ENCODE data around the gene DENND10. TPM values are rescaled to one million over a fixed set of nuclear protein-coding genes. Genes with fewer than 3 reads are reported as not detected.
"Not testable (repeated sequence)": the region's sequence is repeated elsewhere in the genome, so short reads cannot be mapped to it uniquely, and the experiment has no call there.

Gene DENND10
- total RNA-seq, 2 experiments from 2014 or later = 20.5 to 21.9 TPM

GRCh38 chr10:119079599-119080520 lies 24.1 kb upstream of the DENND10 start:
- ChIA-PET CTCF (interaction anchor here (0.7 to 1.2 kb wide), 4 partner anchors 9 to 936 kb away, joined by 3 to 4 read pairs (median 3); partner anchors contain the start of gene DENND10), POLR2A (interaction anchor here (0.6 to 2.0 kb wide), 5 partner anchors 25 to 85 kb away, joined by 3 to 7 read pairs (median 3); partner anchors contain the start of genes DENND10 and SFXN4)
- no peaks in the 10 kb centered on the region for H3K27me3 Mint-ChIP-seq
- H3K9me3 Mint-ChIP-seq (ENCODE audit: low read depth) = no peaks in the 10 kb centered on the region
- peak; percentile 74 for ATAC-seq
- peak; percentile 85 for DNase-seq
- peaks cover 33% of the 10 kb centered on the region for H3K36me3 Mint-ChIP-seq (ENCODE audit: low read depth)
- peaks cover 31% of the 10 kb centered on the region for H3K4me1 Mint-ChIP-seq
- H3K4me3 Mint-ChIP-seq = peak overlapping the region; percentile 99
- H3K27ac Mint-ChIP-seq = peak overlapping the region; percentile 94
- intact Hi-C loops (cut with DNase I, micrococcal nuclease) = loop anchor here (1.0 to 10.0 kb wide), 17 partner anchors 24 to 1033 kb away; partner anchors contain the start of genes DENND10 (in 2 of the 2), PRDX3 (in 2 of the 2), TIAL1 (in 2 of the 2) and GRK5 (in 1 of the 2)

DNA sequence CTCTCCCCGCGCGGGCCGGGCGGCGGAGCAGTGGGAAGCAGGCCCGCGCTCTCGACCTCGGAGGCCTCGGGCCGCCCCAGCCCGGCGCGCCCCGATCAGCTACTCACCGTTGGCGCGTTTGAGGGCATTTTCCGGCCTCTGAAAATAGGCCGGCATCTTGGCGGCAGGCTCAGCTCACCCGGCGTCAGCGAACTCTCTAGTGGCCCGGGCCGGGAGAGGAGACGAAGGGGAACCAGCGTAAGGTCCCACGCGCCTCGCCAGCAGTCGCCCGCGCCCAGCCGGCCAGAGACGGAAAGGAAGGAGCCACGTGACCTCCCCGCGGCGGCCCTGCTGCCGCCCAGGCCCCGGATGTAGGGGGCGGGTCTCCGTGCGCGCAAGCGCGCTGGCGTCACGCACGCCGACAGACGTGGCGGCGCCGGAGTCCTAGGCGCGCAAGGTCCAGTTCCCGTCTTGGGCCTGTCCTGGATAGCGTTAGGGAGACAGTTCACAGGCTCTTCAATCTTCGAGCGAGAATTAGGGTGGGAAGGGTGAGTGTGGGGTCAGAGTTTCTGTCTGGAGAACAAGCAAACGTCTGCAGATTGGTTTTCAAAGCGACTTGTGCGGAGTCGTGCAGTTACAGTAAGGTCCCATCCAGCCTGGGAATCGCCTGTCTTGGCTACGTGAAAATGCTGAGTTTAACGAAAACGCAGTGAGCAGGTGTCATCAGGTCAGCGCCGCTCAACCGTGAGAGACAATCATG lies 23.2 kb upstream of the DENND10 start, which contains the start of gene EIF3A:
TSS of gene EIF3A (minus strand) at position 297 of the 739 bp plus-strand sequence. CDS start at position 156, 141 bp downstream.
- H3K4me1 Mint-ChIP-seq = peaks cover 26% of the 10 kb centered on the region
- ChIA-PET POLR2A (interaction anchor here (2.0 kb wide), 1 partner anchor 51 kb away, joined by 7 read pairs; no protein-coding TSS in a partner anchor), CTCF (interaction anchor here (0.7 to 0.9 kb wide), 4 partner anchors 9 to 937 kb away, joined by 3 to 5 read pairs (median 3); partner anchors contain the start of gene DENND10)
- DNase-seq = peak; percentile 95
- H3K4me3 Mint-ChIP-seq = peak within 1 kb of the TSS; percentile 99
- peak; percentile 82 for ATAC-seq
- peak within 1 kb of the TSS; percentile 94 for H3K27ac Mint-ChIP-seq
- no peaks in the 10 kb centered on the region for H3K9me3 Mint-ChIP-seq (ENCODE audit: low read depth)
- no peaks in the 10 kb centered on the region for H3K27me3 Mint-ChIP-seq
- H3K36me3 Mint-ChIP-seq (ENCODE audit: low read depth) = peaks cover 27% of the 10 kb centered on the region
- intact Hi-C loops (cut with DNase I, micrococcal nuclease) = loop anchor here (1.0 to 10.0 kb wide), 16 partner anchors 24 to 1033 kb away; partner anchors contain the start of genes DENND10 (in 2 of the 2), PRDX3 (in 2 of the 2), TIAL1 (in 2 of the 2) and GRK5 (in 1 of the 2)

DNA sequence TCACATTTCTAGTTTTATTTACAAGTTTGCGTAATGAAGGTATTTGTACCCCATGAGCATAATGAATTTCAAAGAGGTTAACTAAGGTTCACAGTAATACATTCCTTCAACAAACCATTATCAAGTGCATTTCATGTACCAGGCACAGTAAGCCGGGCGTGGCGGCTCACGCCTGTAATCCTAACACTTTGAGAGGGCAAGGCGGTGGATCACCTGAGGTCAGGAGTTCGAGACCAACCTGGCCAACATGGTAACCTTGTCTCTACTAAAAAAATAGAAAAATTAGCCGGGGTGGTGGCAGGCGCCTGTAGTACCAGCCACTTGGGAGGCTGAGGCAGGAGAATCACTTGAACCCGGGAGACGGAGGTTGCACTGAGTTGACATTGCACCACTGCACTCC lies 19.0 kb upstream of the DENND10 start:
- Mint-ChIP-seq H3K36me3 (ENCODE audit: low read depth) (peaks cover 1% of the 10 kb centered on the region), H3K27ac (no peak overlapping the region), H3K9me3 (ENCODE audit: low read depth) (no peaks in the 10 kb centered on the region), H3K27me3 (no peaks in the 10 kb centered on the region), H3K4me1 (peaks cover 14% of the 10 kb centered on the region), H3K4me3 (no peak overlapping the region)
- intact Hi-C loops (cut with DNase I, micrococcal nuclease) = loop anchor here (5.0 to 10.0 kb wide), 3 partner anchors 510 to 1038 kb away; partner anchors contain the start of genes INPP5F (in 1 of the 2), RAB11FIP2 (in 1 of the 2) and TIAL1 (in 1 of the 2)
- ATAC-seq (no peak), DNase-seq (no peak)
- CTCF ChIA-PET = interaction anchor here (1.2 kb wide), 1 partner anchor 361 kb away, joined by 3 read pairs; no protein-coding TSS in a partner anchor
- POLR2A ChIA-PET = no interaction called here

DNA sequence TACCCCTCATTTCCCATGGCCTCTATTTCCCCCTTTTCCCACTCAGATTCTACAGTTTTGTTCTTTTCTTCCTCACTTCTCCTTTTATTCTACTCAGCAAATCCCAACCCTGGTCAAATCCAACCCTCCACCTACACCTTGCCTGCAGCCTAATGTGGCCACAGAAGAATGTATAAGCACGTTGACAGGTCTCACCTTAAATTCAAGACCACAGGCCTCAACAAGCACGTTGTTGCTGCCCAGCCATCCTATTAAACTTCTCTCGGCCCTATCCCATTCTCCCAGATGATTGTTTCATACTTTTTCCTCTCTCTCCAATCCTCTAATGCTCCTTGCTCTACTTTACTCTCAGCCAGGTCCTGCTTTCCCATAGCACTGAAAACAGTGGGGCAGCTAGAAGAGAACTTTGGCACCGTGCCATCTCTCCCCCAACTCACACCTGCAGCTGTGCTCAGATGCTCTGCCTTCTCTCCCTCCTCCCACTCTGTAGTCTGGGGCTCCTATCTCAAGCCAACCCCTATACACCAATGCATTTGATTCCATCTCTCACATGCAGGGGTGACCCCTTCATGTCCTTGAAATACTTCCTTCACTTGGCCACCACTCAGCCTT lies 16.5 kb upstream of the DENND10 start:
- ChIA-PET POLR2A (interaction anchor here (0.6 to 0.7 kb wide), 2 partner anchors 43 to 295 kb away, joined by 3 to 4 read pairs; no protein-coding TSS in a partner anchor), CTCF (no interaction called here)
- intact Hi-C loops (cut with DNase I, micrococcal nuclease) = loop anchor here in 1 of 2 experiments (10.0 kb wide), 1 partner anchor 507 kb away; the partner anchor contains the start of gene TIAL1
- Mint-ChIP-seq H3K4me1 (peaks cover 31% of the 10 kb centered on the region), H3K9me3 (ENCODE audit: low read depth) (no peaks in the 10 kb centered on the region), H3K27ac (no peak overlapping the region), H3K27me3 (no peaks in the 10 kb centered on the region), H3K36me3 (ENCODE audit: low read depth) (no peaks in the 10 kb centered on the region), H3K4me3 (no peak overlapping the region)
- DNase-seq (no peak), ATAC-seq (no peak)

DNA sequence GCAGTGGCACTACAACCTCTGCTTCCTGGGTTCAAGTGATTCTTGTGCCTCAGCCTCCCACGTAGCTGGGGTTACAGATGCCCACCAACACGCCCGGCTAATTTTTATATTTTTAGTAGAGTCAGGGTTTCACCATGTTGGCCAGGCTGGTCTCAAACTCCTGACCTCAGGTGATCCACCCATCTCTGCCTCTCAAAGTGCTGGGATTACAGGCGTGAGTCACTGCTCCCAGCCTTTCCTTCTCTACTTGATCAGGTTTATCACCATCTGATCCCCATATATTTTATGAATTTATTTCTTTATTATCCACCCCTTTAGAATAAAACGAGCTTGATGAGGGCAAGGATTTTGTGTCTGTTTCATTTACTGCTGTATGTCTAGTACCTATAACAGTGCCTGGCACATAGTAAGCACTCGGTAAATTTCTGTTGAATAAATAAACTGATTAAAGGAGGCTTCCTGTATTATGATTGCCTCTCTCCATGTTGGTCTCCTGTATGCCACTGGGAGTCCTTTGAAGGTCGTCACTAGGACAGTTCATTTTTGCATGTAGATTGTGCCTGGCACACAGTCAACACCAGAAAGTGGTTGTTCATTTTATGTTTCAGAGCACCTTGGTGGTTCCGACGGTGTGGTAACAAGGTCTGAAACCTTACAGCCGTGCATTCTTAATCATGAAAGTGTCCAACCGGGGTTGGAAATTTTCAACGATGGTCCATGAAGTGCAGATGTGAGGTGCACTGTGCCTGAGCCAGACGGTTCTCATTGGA lies 13.7 kb upstream of the DENND10 start:
- Mint-ChIP-seq H3K4me3 (no peak overlapping the region), H3K4me1 (peaks cover 31% of the 10 kb centered on the region), H3K27me3 (no peaks in the 10 kb centered on the region), H3K9me3 (ENCODE audit: low read depth) (no peaks in the 10 kb centered on the region), H3K36me3 (ENCODE audit: low read depth) (no peaks in the 10 kb centered on the region), H3K27ac (peak overlapping the region; percentile 31)
- peak; percentile 86 for ATAC-seq
- intact Hi-C loops (cut with DNase I, micrococcal nuclease) = no loop called here
- CTCF ChIA-PET = interaction anchor here (0.6 to 1.2 kb wide), 2 partner anchors 9 to 119 kb away, joined by 3 to 5 read pairs; no protein-coding TSS in a partner anchor
- peak; percentile 40 for DNase-seq
- POLR2A ChIA-PET = no interaction called here

- ChIA-PET CTCF (interaction anchor here (0.9 kb wide), 1 partner anchor 20 kb away, joined by 3 read pairs; no protein-coding TSS in a partner anchor), POLR2A (no interaction called here)
- no peaks in the 10 kb centered on the region for H3K27me3 Mint-ChIP-seq
- H3K9me3 Mint-ChIP-seq (ENCODE audit: low read depth) = no peaks in the 10 kb centered on the region
- ATAC-seq (peak; percentile 65), DNase-seq (no peak)
- no peak overlapping the region for H3K27ac Mint-ChIP-seq
- intact Hi-C loops (cut with DNase I, micrococcal nuclease) = no loop called here
- H3K4me1 Mint-ChIP-seq = peaks cover 38% of the 10 kb centered on the region
- no peak overlapping the region for H3K4me3 Mint-ChIP-seq
- H3K36me3 Mint-ChIP-seq (ENCODE audit: low read depth) = no peaks in the 10 kb centered on the region
Observed at GRCh38 chr10:119090968-119091367, 12.9 kb upstream of the DENND10 start.

DNA sequence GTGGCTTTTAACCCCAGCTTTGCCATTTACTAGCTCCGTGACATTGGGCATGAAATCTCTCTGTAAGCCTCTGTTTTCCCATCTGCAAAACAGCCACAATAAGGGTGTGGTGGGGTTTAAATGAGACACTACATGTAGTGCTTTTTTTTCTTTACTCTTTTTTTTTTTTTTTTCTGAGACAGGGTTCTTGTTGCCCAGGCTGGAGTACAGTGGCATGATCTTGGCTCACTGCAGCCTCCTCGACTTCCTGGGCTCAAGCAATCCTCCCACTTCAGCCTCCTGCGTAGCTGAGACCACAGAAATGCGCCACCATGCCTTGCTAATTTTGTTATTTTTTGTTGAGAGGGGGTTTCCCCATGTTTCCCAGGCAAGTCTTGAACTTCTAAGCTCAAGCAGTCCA lies 8.3 kb upstream of the DENND10 start:
- Mint-ChIP-seq H3K4me3 (no peak overlapping the region), H3K9me3 (ENCODE audit: low read depth) (no peaks in the 10 kb centered on the region), H3K27me3 (no peaks in the 10 kb centered on the region), H3K36me3 (ENCODE audit: low read depth) (no peaks in the 10 kb centered on the region), H3K27ac (no peak overlapping the region), H3K4me1 (peaks cover 26% of the 10 kb centered on the region)
- ATAC-seq = no peak
- intact Hi-C loops (cut with DNase I, micrococcal nuclease) = no loop called here
- ChIA-PET POLR2A (interaction anchor here (0.8 kb wide), 1 partner anchor 13 kb away, joined by 4 read pairs; no protein-coding TSS in a partner anchor), CTCF (interaction anchor here (0.6 kb wide), 1 partner anchor 32 kb away, joined by 3 read pairs; no protein-coding TSS in a partner anchor)
- DNase-seq = peak; percentile 27

GRCh38 chr10:119096641-119097415 lies 7.1 kb upstream of the DENND10 start:
- H3K4me1 Mint-ChIP-seq = peaks cover 17% of the 10 kb centered on the region
- H3K27ac Mint-ChIP-seq; H3K4me3 Mint-ChIP-seq; H3K9me3 Mint-ChIP-seq (ENCODE audit: low read depth); ATAC-seq; H3K36me3 Mint-ChIP-seq (ENCODE audit: low read depth); H3K27me3 Mint-ChIP-seq; DNase-seq; intact Hi-C loops (cut with DNase I, micrococcal nuclease): not testable (repeated sequence)
- CTCF ChIA-PET = interaction anchor here (0.6 kb wide), 2 partner anchors 37 to 640 kb away, joined by 3 to 4 read pairs; no protein-coding TSS in a partner anchor
- POLR2A ChIA-PET = interaction anchor here (0.8 kb wide), 1 partner anchor 14 kb away, joined by 4 read pairs; no protein-coding TSS in a partner anchor

DNA sequence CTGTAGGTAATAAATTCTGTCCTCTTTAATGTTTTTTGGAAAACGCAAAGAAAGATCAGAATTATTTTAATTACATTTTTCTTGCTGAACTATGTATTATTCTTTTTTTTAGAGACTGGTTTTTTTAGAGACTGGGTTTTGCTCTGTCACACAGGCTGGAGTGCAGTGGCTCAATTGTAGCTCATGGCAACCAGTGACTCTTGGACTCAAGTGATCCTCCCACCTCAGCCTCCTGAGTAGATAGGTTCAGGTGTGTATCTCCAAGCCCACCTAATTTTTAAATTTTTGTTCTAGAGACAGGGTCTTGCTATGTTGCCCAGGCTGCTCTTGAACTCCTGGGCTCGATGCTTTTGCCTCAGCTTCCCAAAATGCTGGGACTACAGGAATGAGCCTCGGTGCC lies 5.3 kb upstream of the DENND10 start:
- intact Hi-C loops (cut with DNase I, micrococcal nuclease) = no loop called here
- Mint-ChIP-seq H3K27ac (no peak overlapping the region), H3K9me3 (ENCODE audit: low read depth) (no peaks in the 10 kb centered on the region), H3K4me3 (no peak overlapping the region), H3K36me3 (ENCODE audit: low read depth) (no peaks in the 10 kb centered on the region), H3K4me1 (peaks cover 11% of the 10 kb centered on the region), H3K27me3 (no peaks in the 10 kb centered on the region)
- no peak for DNase-seq
- CTCF ChIA-PET = no interaction called here
- POLR2A ChIA-PET = no interaction called here
- no peak for ATAC-seq

All from activated CD4-positive, alpha-beta T cell treated with anti-CD3 and anti-CD28 coated beads for 36 hours (primary cell).